Measurements from ENCODE around the gene CEMIP2. TPM values are rescaled to one million over a fixed set of nuclear protein-coding genes. Genes with fewer than 3 reads are reported as not detected.

Gene CEMIP2
- total and polyA plus RNA-seq, 2 donors (not counting 3 experiments of a cell fraction or from before 2014, with no cell fraction given) = 41.6 to 44.3 TPM

DNA sequence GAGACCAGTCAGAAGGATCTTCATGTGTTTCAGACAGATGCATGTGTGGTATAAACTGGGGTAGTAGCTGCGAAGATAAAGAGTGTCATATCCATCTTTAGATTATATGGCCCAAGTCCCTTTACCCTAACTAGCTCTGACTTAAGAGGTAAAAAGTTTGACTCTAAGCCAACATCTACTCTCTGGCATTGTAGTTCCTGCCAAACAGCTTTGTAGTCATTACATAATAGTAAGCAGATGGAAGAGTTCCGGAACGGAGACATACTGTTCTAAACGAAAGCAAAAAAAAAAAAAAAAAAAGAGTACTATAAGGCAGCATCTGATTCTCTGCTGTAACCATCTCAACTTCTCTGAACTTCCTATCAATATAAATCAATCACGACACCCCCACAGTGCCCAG lies 48.8 kb downstream of the CEMIP2 start:
- H3K27ac ChIP-seq (ENCODE audit: insufficient read depth, low read depth, low read length) = no peak overlapping the region
- H3K4me1 ChIP-seq (ENCODE audit: control insufficient read depth, extremely low read depth, insufficient read depth, low read length) = no peaks in the 10 kb centered on the region

More for the DNA sequence above, 48.8 kb downstream of the CEMIP2 start:
- H3K4me2 ChIP-seq (ENCODE audit: insufficient read depth, low read length) = no peak overlapping the region
- H3K36me3 ChIP-seq (ENCODE audit: control insufficient read depth in 2 of 2, extremely low read depth in 1 of 2, insufficient read depth in 2 of 2, low read length in 2 of 2) = peaks cover 0 to 6% of the 10 kb centered on the region in 2 experiments
- no peaks in the 10 kb centered on the region for H3K9me1 ChIP-seq (replicated peaks; ENCODE audit: control insufficient read depth, extremely low read depth, insufficient read depth, low read length)
- intact Hi-C loops (cut with micrococcal nuclease) = no loop called here
- no peaks in the 10 kb centered on the region for H3K9me3 ChIP-seq (replicated peaks; ENCODE audit: control insufficient read depth, insufficient read depth, low read length)
- H3K27me3 ChIP-seq (ENCODE audit: control insufficient read depth in 2 of 2, insufficient read depth in 2 of 2, low read length in 2 of 2) = no peaks in the 10 kb centered on the region
- dilution Hi-C loops (cut with MboI; ENCODE audit: extremely low pct_ligation_motif_present, low sequenced_read_pairs) = no loop called here
- H4K20me1 ChIP-seq (replicated peaks; ENCODE audit: control insufficient read depth, extremely low read depth, insufficient read depth, low read length) = no peaks in the 10 kb centered on the region
- FAIRE-seq (no peak), DNase-seq (ENCODE audit: low read depth, low spot score) (no peak)
- no peak overlapping the region for H3K9ac ChIP-seq (replicated peaks; ENCODE audit: extremely low read depth, insufficient read depth, low read length)
- TF ChIP-seq GATA2 (IDR thresholded peaks at IDR 0.05; ENCODE audit: insufficient read depth, insufficient read length, low read depth, low read length) = no peak
- TF ChIP-seq, protein P1, sequence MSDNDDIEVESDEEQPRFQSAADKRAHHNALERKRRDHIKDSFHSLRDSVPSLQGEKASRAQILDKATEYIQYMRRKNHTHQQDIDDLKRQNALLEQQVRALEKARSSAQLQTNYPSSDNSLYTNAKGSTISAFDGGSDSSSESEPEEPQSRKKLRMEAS (IDR thresholded peaks at IDR 0.05; ENCODE audit: insufficient read depth, insufficient read length) = no peak
- no peak for TF ChIP-seq JUN (IDR thresholded peaks at IDR 0.05; ENCODE audit: borderline replicate concordance, insufficient read depth, insufficient read length, low read depth)
- TF ChIP-seq MYC (IDR thresholded peaks at IDR 0.05; ENCODE audit: low read depth, low read length) = no peak
- TF ChIP-seq, protein P2, sequence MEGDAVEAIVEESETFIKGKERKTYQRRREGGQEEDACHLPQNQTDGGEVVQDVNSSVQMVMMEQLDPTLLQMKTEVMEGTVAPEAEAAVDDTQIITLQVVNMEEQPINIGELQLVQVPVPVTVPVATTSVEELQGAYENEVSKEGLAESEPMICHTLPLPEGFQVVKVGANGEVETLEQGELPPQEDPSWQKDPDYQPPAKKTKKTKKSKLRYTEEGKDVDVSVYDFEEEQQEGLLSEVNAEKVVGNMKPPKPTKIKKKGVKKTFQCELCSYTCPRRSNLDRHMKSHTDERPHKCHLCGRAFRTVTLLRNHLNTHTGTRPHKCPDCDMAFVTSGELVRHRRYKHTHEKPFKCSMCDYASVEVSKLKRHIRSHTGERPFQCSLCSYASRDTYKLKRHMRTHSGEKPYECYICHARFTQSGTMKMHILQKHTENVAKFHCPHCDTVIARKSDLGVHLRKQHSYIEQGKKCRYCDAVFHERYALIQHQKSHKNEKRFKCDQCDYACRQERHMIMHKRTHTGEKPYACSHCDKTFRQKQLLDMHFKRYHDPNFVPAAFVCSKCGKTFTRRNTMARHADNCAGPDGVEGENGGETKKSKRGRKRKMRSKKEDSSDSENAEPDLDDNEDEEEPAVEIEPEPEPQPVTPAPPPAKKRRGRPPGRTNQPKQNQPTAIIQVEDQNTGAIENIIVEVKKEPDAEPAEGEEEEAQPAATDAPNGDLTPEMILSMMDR (IDR thresholded peaks at IDR 0.05; ENCODE audit: extremely low read depth in 1 of 2, insufficient read depth in 1 of 2, low read depth in 1 of 2, low read length in 2 of 2) = no peak
- TF ChIP-seq POLR2A (IDR thresholded peaks at IDR 0.05; ENCODE audit: low read depth, low read length) = no peak
- no peak for TF ChIP-seq POLR2AphosphoS5 (IDR thresholded peaks at IDR 0.05; ENCODE audit: insufficient read depth, low read depth, low read length)
- TF ChIP-seq FOS (IDR thresholded peaks at IDR 0.05; ENCODE audit: borderline replicate concordance, insufficient read depth, low read length) = no peak
- no peak for TF ChIP-seq EZH2 (IDR thresholded peaks at IDR 0.05; ENCODE audit: borderline replicate concordance, low read depth, low read length, severe bottlenecking)
- no peak overlapping the region for H2AFZ ChIP-seq (ENCODE audit: low read depth, low read length)
- POLR2A ChIA-PET = no interaction called here
- CTCF ChIA-PET = interaction anchor here (0.8 to 8.4 kb wide), 3 partner anchors 48 to 115 kb away, joined by 3 to 58 read pairs (median 3); partner anchors contain the start of gene CEMIP2
- no TSS peak for BruUV-seq (replicated peaks)
- no peaks in the 10 kb centered on the region for H3K79me2 ChIP-seq (ENCODE audit: control insufficient read depth, insufficient read depth, low read length)
- H3K4me3 ChIP-seq (replicated peaks in 1 of 3; ENCODE audit: insufficient read depth in 1 of 3, low read depth in 1 of 3, low read length in 3 of 3) = no peak overlapping the region
